Dedifferentiated amniotic fluid mesenchymal stem cell (primary cell): ENCODE data around the gene KIF21A.

Experiments used
- DNase-seq: peaks from one replicate; pipeline ENCODE4 v3.0.0-alpha.2; 2016; ENCODE audit errors: extremely low spot score

KIF21A gene

DNA sequence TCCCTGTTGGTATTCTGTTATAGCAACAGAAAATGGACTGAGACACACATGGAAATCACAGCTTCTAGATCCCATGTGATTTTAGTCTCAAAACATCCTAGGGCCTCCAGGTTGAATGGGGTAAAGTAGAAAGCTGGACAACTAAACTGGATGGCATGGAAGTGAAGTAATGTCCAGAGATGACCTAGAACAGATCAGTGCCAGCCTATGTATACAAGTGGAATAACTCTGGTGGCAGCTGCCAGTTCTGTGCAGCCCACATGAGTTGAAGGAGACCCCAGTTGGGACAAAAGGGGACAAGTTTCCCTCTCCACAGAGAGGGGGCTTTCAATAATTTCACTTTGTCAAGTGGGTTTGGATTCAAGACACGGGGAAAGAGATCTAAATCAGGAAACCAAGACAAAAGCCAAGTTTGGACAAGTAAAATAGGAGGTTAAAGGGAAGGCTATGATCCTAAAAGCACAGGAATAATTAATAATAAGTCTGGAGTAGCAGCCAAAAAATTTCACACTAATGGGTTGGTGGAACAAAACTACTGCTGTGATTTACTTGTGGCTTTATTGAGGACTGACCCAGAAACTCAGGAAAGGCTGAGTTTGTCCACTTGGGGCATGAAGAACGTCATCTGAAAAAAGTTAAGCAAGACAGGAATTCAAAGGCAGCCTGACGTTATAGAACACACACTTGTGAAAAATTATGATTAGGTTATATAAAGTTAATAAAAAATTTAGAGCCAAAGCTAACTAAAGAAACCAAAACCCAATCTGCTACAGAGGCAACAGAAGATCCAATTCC lies 11.7 kb downstream of the KIF21A start:
- no peak for DNase-seq

DNA sequence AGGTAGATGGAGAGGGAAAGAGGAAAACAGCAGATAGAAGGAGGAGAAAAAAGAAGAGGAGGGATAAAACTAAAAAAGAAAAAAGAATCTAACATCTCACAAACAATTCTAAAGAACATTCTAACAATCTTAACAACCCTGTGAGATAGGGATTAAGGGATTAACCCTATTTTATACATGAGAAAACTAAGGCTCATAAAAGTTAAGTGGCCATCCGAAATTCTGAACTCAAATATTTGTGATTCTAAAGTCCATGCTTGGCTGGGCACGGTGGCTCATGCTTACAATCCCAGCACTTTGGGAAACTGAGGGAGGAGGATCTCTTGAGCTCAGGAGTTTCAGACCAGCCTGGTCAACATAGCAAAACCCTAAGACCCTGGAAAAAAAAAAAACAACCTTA lies 13.1 kb downstream of the KIF21A start:
- no peak for DNase-seq

DNA sequence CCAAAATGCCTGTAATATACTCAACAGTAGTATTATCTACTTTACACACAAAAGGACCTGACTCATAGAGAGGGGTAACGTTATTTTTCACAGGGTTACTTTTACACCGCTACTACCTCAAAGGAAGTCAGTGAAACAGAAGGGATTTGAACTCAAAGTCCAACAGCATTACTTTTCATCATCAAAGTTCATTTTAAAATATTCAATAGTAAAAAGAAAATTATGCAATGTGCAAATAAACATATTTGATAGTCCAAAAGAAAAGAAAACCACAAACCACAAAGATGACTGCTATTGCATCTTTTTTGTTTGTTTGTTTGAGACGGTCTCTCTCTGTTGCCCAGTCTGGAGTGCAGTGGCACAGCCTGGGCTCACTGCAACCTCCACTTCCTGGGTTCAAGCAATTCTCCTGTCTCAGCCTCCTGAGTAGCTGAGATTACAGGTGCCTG lies 15.5 kb downstream of the KIF21A start:
- no peak for DNase-seq

DNA sequence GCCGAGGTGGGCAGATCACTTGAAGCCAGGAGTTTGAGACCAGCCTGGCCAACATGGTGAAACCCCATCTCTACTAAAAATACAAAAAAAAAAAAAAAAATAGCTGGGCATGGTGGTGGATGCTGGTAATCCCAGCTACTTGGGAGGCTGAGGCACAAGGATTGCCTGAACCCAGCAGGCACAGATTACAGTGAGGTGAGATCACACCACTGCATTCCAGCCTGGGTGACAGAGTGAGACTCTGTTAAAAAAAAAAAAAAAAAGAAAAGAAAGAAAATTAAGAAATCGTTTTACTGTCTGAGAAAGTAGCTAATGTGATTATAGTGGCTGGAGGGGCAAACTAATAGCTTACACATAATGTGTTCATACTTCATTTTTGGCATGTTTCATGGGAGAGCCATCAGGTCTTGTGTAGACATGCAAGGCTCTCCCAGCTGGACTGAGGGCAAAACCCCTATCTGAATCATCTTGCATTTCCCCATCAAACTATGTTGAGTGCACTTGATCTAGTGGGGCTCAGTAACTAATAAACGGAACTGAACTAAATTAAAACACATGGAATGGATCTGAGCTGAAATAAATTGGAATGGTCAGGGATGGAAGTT lies 16.2 kb downstream of the KIF21A start:
- DNase-seq = no peak

DNA sequence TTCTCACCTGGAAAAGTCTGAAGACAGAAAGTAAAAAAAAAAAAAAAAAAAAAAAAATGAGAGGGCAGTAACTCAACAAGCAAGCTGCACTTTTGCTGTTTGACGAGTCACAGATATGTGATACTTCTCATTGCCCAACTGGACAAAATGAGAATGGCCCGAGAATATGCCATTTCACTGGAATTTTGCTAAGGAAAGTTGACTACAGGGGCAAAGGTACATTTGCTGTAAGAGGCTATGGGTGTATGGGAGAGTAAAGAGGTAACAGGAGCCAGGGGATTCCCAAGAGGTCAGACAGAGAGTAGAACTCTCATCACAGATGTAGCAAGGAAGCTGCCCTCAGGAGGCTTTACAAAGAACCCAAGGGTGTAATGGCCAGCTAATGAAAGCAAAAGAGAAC lies 22.9 kb downstream of the KIF21A start:
- DNase-seq = no peak

DNA sequence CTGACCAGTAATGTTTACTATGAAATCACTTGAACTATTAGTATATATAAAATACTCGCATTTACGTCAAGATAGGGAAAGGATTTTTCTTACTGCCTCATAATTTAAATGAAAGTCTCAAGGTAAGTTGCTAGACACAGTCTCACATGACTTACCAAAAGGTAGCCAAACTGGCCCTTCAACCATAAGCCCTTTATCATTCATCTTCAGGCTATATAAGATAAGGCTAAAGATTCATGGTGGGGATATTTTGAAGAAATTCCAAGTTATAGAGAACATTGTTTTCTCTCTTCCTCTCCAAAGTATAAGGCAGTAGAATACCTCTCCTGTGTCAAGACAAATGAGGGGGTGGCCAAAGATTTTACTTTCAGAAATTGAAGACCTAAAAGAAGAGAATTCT lies 23.4 kb downstream of the KIF21A start:
- no peak for DNase-seq

DNA sequence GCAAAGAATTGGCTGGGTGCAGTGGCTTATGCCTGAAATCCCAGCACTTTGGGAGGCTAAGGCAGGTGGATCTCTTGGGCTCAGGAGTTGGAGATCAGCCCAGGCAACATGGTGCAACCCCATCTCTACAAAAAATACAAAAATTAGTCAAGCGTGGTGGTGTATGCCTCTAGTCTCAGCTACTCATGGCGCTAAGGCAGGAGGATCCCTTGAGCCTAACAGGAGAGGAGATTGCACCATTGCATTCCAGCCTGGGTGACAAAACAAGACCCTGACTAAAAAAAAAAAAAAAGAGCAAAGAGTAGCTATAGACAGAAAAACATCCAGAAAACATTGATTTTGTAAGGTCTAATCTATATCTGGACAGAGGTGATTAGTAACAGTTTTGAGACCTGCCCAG lies 25.0 kb downstream of the KIF21A start:
- DNase-seq = no peak

DNA sequence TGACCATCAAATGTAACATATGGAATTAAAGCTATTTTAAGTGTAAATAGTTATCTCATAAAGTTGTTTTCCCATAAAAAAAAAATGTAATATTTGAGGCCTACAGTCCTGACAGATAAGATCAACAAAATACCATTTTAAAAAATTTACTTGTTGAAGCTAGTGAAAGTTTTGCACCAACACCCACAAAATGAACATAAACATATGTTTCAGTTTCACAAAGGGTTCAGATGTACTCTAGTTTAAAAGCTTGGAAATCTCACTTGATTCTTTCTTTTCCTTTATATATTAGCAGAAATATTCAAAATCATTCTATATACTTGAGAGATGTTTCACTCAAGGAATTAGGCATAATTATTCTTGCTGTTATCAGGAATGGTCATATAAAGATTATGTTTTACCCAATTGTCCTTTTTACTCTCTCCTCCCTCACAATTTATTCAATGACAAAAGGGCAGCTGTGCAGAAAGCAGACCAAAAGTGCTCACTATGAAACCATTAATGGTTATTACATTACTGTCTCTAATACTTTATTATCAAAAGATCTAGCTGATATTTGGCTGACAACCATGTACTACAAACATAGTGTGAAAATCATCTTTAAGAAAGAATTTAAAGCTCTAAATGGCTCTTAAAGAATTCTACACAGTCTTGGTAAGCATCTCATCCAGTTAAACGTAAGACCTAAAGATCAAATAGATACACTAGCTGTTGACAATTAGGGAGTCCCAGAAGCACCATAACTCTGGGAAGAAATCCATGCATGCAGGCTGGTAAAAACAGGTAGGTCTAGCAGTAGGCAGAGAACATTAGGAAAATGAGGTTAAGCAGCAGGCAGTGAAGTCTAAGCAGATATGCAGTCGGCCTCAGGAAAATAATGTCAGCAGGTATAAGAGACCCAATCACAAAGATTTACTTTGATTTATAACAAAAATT lies 28.8 kb downstream of the KIF21A start:
- no peak for DNase-seq

DNA sequence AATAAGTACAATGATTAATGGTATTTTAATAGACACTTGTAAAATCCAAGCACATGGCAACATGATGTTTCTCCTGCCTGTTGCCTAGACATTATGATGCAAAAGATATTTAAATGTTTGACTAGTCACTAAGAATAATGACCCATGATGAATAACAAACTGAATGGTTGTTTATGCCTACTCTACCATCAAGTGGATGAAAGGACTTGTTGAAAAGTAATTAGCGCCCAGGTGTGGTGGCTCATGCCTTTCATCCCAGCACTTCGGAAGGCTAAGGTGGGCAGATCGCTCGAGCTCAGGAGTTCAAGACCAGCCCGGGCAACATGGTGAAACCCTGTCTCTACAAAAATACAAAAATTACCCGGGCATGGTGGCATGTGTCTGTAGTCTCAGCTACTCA lies 30.7 kb downstream of the KIF21A start:
- DNase-seq = no peak

DNA sequence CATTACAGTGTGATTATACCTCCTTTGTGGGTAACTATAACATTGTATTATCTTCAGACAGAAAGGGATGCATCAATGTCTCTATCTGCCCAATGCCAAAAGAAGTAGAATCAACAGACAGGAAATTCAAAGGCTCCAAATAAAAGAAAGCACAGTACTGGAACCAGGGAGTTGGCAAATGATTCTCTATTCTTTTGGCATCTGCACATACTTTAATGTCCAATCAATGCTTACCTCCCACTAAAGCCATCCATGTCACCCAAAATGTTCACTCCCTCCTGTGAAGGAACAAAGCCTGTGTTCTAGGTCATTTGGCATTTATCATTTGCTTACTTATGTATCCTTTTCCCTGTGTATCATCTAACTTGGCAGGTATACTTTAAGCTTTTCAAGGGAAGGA lies 36.7 kb downstream of the KIF21A start:
- DNase-seq = no peak

DNA sequence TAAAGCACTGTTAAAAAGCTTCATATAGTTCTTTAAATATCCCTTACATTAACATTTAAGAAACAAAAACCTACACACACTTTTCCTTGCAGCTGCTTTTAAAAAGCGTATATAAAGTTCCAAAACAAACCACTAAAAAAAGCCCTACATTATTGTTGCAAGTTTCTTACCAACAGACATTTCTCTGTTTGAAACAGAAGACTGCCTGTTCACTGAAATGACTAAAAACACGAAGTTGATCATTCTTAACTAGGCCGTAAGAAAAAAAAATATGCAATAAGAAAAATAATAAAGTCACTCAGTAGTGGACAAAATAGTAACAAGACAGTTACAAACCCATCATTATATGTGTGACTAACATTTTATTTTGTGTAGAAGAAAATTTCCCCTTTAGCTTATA lies 37.3 kb downstream of the KIF21A start:
- no peak for DNase-seq

DNA sequence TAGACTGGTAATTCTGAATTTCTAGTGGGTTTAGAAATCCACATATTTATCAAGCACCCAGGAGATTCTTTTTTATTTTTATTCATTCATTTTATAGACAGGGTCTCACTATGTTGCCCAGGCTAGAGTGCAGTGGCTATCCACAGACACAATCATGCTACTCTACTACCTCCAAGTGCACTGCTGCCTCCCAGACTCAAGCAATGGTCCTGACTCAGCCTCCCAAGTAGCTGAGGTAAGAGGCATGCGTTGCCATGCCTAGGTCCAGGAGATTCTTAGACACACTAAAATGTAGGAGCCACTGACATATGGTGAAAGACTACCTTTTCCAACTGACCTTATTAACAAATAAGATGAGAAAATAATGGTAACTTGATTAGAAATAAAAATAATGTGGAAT lies 38.9 kb downstream of the KIF21A start:
- no peak for DNase-seq

DNA sequence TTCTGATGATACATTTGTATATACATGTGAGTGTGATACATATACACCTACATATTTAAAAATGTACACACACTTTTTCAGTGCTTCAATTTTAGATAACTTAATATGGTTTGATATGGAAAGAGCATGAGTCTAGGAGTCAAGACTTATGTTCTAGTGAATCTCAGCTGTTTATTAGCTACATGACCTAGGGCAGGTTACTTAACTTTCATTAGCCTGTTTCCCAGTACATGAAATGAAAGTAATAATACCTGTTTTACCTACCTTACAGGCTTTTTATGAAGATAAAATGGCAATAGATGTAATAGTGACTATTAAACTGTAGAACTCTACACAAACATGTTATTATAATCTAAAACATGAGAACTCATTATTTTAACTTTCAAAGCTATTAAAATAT lies 39.5 kb downstream of the KIF21A start:
- no peak for DNase-seq

DNA sequence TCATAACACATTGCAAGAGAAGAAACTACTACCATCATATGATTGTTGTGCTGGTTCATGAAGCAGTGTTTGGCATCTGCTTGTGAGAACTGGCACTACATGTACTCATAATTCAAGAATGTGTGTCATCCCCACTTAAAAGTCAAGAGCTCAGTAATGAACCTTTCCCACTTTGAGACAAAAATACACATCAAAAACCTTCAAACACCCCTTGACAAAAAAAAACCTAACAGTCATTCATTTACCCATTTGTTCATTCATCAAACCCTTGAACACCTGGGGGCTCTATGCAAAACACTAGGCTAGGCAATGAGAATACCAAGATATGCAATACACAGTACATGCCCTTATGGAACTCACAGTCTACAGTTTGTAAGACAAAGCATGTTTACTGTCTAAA lies 40.0 kb downstream of the KIF21A start:
- DNase-seq = no peak

DNA sequence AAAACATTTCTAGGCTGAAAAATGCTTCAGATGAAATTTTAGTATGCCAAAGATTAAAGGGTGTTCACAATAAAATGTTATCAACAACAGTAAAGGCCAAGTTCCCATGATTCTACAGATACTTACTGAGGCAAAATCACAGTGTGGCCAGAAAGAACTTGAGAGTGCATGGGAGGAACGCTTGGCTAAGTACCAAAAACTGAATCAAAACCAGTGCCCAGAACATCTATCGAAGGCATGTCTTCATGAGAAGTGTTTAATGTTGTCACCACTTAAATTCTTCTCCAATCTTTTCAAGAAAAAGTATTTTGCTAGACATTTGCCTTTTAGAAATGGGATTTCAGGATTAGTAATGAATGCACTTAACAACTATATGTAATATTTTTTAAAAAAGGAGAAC lies 41.5 kb downstream of the KIF21A start:
- DNase-seq = no peak

DNA sequence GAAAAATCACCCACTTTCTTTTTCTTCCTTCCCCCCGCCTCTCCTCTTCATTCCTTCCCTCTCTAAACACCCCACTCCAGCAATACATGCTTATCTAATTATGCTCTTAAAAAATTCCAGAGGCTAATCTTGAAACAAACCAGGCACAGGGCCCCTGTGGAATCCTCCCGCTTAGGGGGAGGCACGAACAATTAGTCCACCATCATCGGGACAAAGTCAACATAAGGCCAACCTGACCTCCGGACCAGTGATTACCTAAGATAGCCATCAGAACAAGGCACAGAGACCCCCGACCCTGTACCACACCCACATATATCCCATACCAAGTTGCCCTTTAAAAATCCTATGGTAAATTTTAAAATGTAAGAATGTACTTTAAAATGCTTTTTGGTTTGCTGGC lies 47.1 kb downstream of the KIF21A start:
- DNase-seq = no peak

DNA sequence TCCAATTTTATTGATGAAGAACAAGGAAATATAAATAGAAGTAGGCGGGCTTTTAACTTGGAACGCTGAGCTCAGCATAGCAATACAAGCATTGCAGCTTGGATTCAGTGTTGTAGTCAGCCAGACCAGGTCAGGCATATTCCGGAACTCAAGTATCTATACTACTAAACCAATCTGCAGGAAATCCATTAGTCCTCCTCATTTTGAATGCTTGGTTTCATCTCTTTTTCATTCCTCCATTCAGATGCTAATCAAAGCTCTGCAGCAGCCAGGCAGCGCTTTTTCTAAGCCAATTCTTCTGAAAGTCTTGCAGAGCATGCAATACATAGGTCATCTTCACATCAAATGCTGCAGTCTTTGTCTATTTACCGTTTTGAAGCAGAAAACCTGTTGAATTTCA lies 49.0 kb downstream of the KIF21A start:
- no peak for DNase-seq

DNA sequence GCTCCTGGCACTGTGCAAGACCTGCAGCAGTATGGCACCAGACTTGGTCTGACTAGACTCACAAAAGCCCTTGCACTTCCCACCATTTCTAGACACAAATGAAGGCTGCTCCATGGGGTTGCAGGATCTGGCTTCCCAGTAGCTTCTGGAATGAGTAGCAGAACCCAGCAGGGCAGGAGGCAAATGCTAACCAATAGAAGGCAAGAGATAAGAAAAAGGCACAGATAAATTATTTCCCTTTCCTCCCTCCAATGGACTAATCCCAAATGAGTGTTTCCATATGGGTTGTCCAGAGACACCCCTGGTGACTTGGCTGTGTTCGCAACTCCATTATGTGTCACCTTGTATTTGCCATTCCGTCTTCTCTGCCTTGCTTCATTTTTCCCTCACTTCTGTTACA lies 49.7 kb downstream of the KIF21A start:
- DNase-seq = no peak

DNA sequence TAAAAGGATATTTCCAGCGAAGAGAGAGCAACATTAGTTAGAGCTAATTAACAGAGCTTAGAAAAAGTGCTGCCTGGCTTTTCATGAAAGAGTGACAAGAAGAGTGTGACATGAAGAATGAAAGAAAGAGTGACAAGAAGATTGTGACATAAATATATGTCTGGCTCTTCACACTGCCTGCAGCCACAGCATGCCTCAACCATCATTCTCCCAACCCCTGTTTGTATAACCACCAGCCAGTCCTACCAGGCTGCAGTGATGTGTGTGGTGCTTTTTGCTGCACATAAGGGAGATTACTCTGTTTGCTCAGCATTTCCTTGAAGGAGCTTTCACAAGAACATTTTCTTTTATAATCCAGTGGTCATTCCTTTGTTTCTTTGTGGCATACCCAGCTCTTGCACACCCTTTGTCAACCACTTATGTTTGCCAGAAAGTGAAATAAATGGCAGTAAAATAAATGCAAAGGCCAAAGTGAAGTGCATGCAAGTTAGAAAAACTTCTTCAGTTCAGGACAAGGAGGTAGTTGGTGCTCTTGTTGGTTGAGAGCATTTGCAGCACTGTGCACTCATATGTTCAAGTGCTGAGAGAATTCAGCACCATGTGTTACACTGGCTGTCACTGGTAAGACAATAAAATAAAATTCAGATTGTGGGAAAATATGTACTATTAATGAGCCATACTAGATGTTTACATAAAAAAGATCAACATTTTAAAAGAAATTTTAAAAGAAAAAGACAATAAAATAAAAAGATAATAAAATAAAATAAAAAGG lies 50.6 kb downstream of the KIF21A start:
- DNase-seq = no peak

DNA sequence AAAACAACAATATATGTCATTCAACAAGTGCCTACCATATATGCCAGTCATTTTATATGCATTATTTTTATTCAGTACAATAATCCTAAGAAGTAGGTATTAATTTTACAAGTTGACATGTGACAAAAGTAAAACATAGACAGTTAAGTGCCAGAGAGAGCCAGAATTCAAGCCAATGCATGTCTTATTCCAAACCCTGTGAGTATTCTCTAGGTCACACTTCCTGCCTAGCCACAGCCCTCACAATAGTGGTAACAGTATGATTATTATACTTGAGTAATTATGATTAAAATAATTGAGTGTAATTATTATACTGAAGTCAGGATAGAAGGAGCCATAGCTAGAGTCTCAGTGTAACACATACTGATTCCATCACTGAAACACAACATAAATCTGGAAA lies 52.2 kb downstream of the KIF21A start:
- no peak for DNase-seq

DNA sequence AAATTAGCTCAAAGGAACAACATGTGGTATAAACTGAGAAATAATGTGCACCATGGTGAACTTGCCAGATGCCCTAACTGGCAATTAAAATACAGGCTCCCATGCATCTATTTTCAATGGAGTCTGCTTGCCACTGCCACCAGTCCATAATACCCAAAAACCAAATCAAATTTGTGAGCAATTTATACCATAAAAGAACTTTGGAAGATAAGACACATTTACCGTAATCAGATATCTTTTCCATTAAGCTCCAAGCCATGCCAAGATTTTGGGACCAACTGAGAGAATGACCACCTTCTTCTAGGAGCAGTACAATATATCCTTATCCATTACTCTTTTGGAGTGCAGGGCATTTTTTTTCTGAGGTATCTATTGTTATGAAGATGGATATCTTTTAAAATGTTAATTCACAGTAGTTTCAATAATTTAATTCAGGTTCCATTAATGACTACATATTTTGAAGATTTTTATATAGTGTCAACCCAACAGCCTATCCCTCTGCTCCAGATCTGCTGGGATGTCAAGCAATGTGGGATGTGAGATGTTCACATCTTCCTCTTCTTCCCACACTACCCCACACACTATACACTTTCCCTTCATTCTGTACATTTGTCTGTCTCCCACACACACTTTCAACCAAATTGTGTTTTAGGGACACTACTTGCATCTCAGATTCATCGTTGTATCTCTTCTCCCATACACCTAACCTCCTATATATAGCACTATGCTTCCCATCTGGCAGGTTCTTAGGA lies 53.3 kb downstream of the KIF21A start:
- DNase-seq = no peak
